Lower lobe of right lung (tissue), 2 donors: Measurements from ENCODE around the gene ADD1. TPM values are rescaled to one million over a fixed set of nuclear protein-coding genes. Genes with fewer than 3 reads are reported as not detected.
A peak's percentile ranks its signal among the peaks of the same experiment; 100 is the strongest.

Experiments
- ATAC-seq, 2 donors: fragments of 200-7000 bp; cut with Tn5 transposase; one replicate each; pipeline ENCODE4 v1.9.1; 2020 to 2022; ENCODE audit warnings: mild to moderate bottlenecking in 2 of 2, moderate library complexity in 2 of 2
- DNase-seq: peaks from one replicate; pipeline ENCODE4 v3.0.0-alpha.2; 2020
- H3K27ac ChIP-seq: fragments of 200-600 bp; one replicate; pipeline ENCODE4 v1.8.0; 2022
- H3K27me3 ChIP-seq: fragments of 200-600 bp; one replicate; pipeline ENCODE4 v1.8.0; 2022; ENCODE audit warnings: low read depth
- H3K36me3 ChIP-seq: fragments of 200-600 bp; one replicate; pipeline ENCODE4 v1.8.0; 2022; ENCODE audit warnings: mild to moderate bottlenecking
- H3K4me1 ChIP-seq: fragments of 200-600 bp; one replicate; pipeline ENCODE4 v1.8.0; 2022
- H3K4me3 ChIP-seq: fragments of 200-600 bp; one replicate; pipeline ENCODE4 v1.8.0; 2022; ENCODE audit warnings: mild to moderate bottlenecking
- H3K9me3 ChIP-seq: fragments of 200-600 bp; one replicate; pipeline ENCODE4 v1.8.0; 2022
- CTCF ChIP-seq: fragments of 200-600 bp; IDR thresholded peaks from one replicate; pipeline ENCODE4 v1.8.0; 2022; ENCODE audit warnings: antibody characterized with exemption, mild to moderate bottlenecking
- intact Hi-C: fragments of 100-400 bp; cut with DNase I; formaldehyde crosslinking; loops from one replicate; pipeline ENCODE4 v1.11.0; 2022
- total RNA-seq: library from RNA; stranded (reverse); fragmentation: NEBNext Ultra II Directional; extraction: Animal tissue kit (Norgen Biotek cat#: 25700); gene quantifications from one replicate; pipeline ENCODE4 v1.2.1, GENCODE V29; 2021
- donor health status: DM: no; HTN: yes; CAD: no; lungs with severe emphysema.

ADD1 gene
- total RNA-seq, 1 donor from 2014 or later: 279 TPM

- TF ChIP-seq CTCF: no peak
- H3K27ac ChIP-seq: peak overlapping the region; percentile 87
- intact Hi-C loops: no loop called here
- DNase-seq (peak; percentile 39), ATAC-seq (no peak)
- no peaks in the 10 kb centered on the region for H3K36me3 ChIP-seq
- no peak overlapping the region for H3K4me3 ChIP-seq
- H3K4me1 ChIP-seq: peaks cover 92% of the 10 kb centered on the region
- H3K27me3 ChIP-seq: no peaks in the 10 kb centered on the region
- H3K9me3 ChIP-seq: no peaks in the 10 kb centered on the region
Measured at GRCh38 chr4:2804449-2804972, 39.1 kb upstream of the ADD1 start.

DNA sequence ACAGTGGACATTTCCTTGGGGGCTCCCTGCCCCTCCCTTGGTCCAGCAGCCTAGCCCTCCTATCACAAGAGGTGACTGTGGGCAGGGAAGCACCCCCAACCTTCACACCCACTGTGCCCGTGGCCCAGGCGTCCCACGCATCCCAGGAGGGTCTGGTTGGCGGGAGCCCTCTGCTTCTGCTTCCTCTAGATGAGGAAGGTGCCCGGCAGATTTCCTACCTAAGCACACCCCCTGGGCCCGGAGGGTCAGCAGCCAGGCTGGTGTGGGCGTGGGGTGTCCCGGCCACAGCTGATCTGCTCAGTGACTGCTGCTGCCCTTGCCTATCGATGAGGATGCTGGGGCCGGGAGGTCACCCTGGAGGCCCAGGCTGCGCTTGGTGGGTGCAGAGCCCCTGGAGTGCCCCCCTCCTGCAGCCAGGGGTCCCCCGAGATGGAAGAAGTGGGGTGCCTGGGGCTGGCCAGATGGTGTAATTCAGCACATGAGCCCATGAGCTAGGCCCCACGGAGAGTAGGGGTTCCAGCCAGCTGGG is 38.6 kb upstream of the ADD1 start:
- intact Hi-C loops: no loop called here
- no peak for ATAC-seq
- Histone ChIP-seq H3K9me3 (no peaks in the 10 kb centered on the region), H3K27ac (peak overlapping the region; percentile 87), H3K4me1 (peaks cover 92% of the 10 kb centered on the region), H3K36me3 (no peaks in the 10 kb centered on the region), H3K4me3 (peak overlapping the region; percentile 21), H3K27me3 (no peaks in the 10 kb centered on the region)
- peak; percentile 45 for DNase-seq
- TF ChIP-seq CTCF: no peak

DNA sequence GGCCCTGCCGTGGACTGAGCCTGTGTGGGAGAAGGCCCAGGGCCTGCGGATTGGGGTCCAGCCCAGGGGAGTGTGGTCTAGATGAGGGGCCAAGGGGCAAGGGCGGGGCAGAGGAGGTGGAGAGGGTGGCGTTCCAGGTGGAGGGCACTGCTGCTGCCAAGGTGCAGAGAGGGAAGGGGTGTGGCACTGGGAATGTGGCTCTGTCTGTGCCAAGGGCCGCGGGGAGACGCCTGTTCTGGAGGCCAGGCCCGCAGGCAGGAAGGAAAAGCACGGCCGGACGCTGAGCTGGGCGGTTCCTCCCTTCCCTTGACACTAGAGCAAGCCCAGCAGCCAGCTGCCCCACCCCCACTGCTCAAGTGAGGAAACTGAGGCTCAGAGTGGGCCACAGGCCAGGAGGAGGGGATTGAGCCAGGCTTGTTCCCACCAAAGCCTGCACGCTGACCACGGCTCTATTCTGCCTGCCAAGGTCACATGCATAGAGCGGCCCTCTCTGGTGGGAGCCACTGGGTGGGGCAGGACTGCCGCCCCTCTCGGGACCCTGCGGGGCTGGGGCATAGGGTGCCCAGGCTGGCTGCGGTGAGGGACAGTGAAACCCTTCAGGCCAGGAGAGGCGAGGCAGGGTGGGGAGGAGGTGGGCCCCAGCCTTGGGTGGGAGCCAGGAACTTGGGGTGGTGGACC is 37.8 kb upstream of the ADD1 start:
- Histone ChIP-seq H3K36me3 (no peaks in the 10 kb centered on the region), H3K4me3 (peak overlapping the region; percentile 21)
- peak; percentile 81 to 85 for ATAC-seq

DNA sequence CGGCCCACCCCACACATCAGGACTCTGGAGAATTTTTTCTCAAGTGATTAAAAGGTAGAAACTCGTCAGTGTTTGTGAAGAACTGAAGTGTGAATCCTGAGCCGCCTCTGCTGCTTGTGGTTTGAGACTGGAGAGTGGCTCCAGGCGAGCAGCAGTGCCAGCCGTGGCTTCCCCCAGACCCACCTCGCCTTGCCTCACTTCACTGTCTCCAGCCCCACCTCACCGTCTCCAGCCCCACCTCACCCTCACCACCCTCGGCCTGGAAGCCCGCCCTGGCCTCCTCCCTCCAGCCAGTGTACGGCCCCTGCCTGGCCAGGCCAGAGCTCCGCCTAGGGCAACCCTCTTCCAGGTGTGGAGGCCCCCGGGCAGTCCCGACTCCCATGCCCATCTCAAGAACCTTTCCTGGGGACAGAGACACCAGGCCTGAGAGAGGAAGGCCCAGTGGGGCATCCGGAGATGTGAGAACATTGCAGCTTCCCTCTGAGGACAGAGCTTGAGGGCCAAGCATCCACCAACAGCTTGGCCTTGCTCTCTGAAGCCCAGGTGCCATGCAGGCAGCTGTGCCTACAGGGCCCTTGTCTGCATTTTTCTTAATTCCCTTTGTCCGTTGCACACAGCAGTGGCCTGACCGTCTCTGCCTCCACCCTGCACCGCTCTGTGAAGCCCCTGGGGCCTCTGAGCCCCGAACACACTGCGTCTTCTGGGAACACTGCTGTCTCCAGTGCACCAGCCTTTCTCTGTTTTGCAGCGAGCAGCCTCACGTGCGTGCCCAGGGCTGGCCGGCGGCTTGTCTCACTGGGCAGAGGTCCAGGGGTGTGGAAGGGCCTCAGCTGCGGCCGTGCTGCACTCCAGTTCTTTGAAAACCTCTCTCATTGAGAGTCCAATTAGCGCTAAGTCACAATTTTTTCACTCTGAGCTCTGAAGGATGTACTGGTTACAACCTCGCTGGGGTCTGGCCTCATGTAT is 37.0 kb upstream of the ADD1 start:
- Histone ChIP-seq H3K4me1 (peaks cover 92% of the 10 kb centered on the region), H3K27ac (peak overlapping the region; percentile 87), H3K4me3 (peak overlapping the region; percentile 21), H3K36me3 (no peaks in the 10 kb centered on the region), H3K9me3 (no peaks in the 10 kb centered on the region), H3K27me3 (no peaks in the 10 kb centered on the region)
- ATAC-seq (peak; percentile 64), DNase-seq (peak; percentile 85)
- no peak for TF ChIP-seq CTCF
- intact Hi-C loops: no loop called here

More for the DNA sequence above, 37.8 kb upstream of the ADD1 start:
- no peaks in the 10 kb centered on the region for H3K27me3 ChIP-seq
- intact Hi-C loops: no loop called here
- peak overlapping the region; percentile 87 for H3K27ac ChIP-seq
- no peak for TF ChIP-seq CTCF
- no peaks in the 10 kb centered on the region for H3K9me3 ChIP-seq
- H3K4me1 ChIP-seq: peaks cover 92% of the 10 kb centered on the region
- DNase-seq: peak; percentile 90

DNA sequence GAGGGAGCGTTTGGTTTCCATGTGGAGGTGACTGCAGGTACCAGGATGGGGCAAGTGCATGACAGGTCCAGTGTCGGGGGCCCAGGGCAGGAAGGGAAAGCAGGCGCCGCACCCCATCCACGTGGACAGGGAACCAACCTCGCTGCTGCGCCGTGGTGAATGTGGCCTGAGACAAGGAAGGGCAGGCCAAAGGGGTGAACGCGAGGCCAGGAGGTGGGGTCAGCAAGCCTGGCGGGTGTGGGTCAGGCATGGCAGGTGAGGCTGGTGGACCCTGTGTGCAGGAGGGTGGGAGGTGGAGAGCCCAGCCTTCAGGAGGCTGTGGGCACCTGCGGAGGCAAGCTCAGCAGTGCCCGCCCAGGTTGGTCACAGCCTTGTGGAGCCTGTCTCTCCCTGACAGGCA is 36.1 kb upstream of the ADD1 start:
- Histone ChIP-seq H3K4me1 (peaks cover 95% of the 10 kb centered on the region), H3K27ac (peak overlapping the region; percentile 87), H3K4me3 (no peak overlapping the region), H3K9me3 (no peaks in the 10 kb centered on the region), H3K27me3 (no peaks in the 10 kb centered on the region), H3K36me3 (no peaks in the 10 kb centered on the region)
- no peak for ATAC-seq
- DNase-seq: no peak
- intact Hi-C loops: no loop called here
- TF ChIP-seq CTCF: no peak
